Subcutaneous abdominal adipose tissue (tissue), 5 donors: ENCODE measurements around the gene DIO3.

ENCODE experiments used
- H3K27ac ChIP-seq: one replicate; pipeline ENCODE4 v1.7.0; 2013; ENCODE audit warnings: low read depth, mild to moderate bottlenecking, inconsistent platforms, low read length, moderate library complexity
- H3K27me3 ChIP-seq, 5 donors: one replicate each; pipeline ENCODE4 v1.7.0; 2013; ENCODE audit warnings: low read length in 5 of 5, inconsistent platforms in 1 of 5; ENCODE audit not compliant: control insufficient read depth in 5 of 5, insufficient read depth in 4 of 5
- H3K36me3 ChIP-seq, 5 donors: one replicate each; pipeline ENCODE4 v1.7.0; 2013; ENCODE audit warnings: low read length in 5 of 5; ENCODE audit not compliant: control insufficient read depth in 5 of 5, insufficient read depth in 5 of 5
- H3K4me1 ChIP-seq, 5 donors: one replicate each; pipeline ENCODE4 v1.7.0; 2013; ENCODE audit warnings: low read length in 5 of 5, mild to moderate bottlenecking in 3 of 5, moderate library complexity in 1 of 5; ENCODE audit not compliant: control insufficient read depth in 5 of 5, insufficient read depth in 5 of 5
- H3K4me3 ChIP-seq, 5 donors: one replicate each; pipeline ENCODE4 v1.7.0; 2013; ENCODE audit warnings: low read length in 5 of 5, low read depth in 1 of 5
- H3K9ac ChIP-seq, 5 donors: one replicate each; pipeline ENCODE4 v1.7.0; 2013; ENCODE audit warnings: low read length in 5 of 5, mild to moderate bottlenecking in 4 of 5, moderate library complexity in 3 of 5
- H3K9me3 ChIP-seq, 5 donors: one replicate each; pipeline ENCODE4 v1.7.0; 2013; ENCODE audit warnings: low read length in 5 of 5; ENCODE audit not compliant: control insufficient read depth in 5 of 5
- donor health status: healthy.
- donor health status: healthy.
- donor health status: healthy.
- donor health status: healthy.
- donor health status: healthy.

Gene DIO3

DNA sequence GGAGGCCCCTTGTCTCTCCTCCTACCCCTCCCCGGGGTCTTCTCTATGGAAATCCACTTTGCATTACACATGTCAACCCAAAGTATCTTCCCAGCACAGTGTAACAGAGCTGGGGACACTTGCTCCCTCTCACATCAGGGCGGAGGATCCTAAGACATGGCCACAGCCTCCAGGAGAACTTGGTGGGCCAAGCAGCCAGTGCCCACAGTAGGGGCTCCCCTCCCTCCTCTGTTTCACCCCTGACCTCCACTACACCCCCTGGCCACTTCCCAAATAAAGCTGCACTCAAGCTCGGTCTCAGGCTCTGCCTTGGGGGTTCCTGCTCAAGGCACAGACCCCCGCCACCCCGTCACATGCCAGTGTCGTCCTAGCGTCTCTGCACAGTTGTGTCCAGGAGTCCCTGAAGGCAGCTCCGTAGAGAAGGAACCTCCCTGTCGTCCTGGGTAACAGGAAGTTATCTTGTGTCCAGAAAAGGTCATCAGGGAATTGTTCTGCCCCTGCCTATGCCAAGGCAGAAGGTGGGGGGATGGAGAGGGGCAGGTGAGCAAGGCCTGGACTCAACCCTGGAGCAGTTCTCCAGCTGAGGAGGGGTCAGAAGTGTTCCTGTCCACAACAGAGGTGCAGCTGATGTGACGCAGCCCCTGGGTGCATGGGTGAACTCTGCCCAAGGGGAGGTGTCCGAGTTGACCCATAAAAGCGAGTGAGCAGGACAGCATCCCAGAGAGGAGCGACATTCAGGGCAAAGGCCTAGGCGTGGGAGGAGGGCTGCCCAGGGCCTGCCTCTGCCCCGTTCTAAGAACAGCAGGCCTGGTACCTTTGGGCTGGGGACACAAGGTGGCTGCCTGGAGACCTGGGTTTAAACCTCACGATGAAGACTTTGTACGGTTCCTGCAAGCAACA, 25.5 kb downstream of the DIO3 start:
- H3K4me1 ChIP-seq, result peaks cover 1 to 13% (median 9%) of the 10 kb centered on the region in 5 donors
- H3K9ac ChIP-seq, result no peak overlapping the region
- peaks cover 0 to 3% (median 0%) of the 10 kb centered on the region in 5 donors for H3K9me3 ChIP-seq
- H3K27ac ChIP-seq, result no peak overlapping the region
- H3K27me3 ChIP-seq, result peaks cover 0 to 14% (median 9%) of the 10 kb centered on the region in 5 donors
- H3K4me3 ChIP-seq, result no peak overlapping the region
- no peaks in the 10 kb centered on the region for H3K36me3 ChIP-seq

- H3K27me3 ChIP-seq, result peaks cover 0 to 14% (median 9%) of the 10 kb centered on the region in 5 donors
- no peak overlapping the region for H3K9ac ChIP-seq
- H3K4me3 ChIP-seq, result no peak overlapping the region
- no peaks in the 10 kb centered on the region for H3K36me3 ChIP-seq
- H3K9me3 ChIP-seq, result peaks cover 0 to 3% (median 0%) of the 10 kb centered on the region in 5 donors
- H3K4me1 ChIP-seq, result peaks cover 1 to 13% (median 9%) of the 10 kb centered on the region in 5 donors
- no peak overlapping the region for H3K27ac ChIP-seq
Measured at GRCh38 chr14:101587441-101587911, 26.2 kb downstream of the DIO3 start.

- H3K9ac ChIP-seq, result no peak overlapping the region
- no peak overlapping the region for H3K4me3 ChIP-seq
- H3K4me1 ChIP-seq, result peaks cover 1 to 13% (median 9%) of the 10 kb centered on the region in 5 donors
- no peaks in the 10 kb centered on the region for H3K36me3 ChIP-seq
- H3K27me3 ChIP-seq, result peaks cover 0 to 14% (median 7%) of the 10 kb centered on the region in 5 donors
- H3K27ac ChIP-seq, result no peak overlapping the region
- H3K9me3 ChIP-seq, result peaks cover 0 to 3% (median 0%) of the 10 kb centered on the region in 5 donors
Measured at GRCh38 chr14:101588286-101588975, 27.1 kb downstream of the DIO3 start.

DNA sequence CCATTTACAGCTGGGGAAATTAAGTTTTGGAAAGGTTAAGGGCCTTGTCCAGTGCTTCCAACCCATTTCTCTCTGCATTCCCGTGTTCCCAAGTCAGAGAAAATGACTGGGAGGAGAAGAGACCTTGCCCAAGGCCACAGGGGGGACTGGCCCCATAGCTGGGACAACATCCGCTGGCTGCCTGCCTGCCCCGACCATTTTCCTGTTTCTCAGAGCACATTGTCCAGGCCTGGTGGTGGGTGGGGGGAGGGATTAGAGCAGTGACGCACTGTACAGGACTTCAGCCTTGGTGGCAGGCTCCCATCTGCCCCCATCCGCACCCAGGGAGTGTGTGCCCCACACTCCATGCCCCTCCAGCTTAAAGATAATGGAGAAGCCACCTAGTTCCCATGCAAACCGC, 27.7 kb downstream of the DIO3 start:
- Histone ChIP-seq H3K27ac (no peak overlapping the region), H3K9ac (no peak overlapping the region), H3K27me3 (peaks cover 0 to 14% (median 6%) of the 10 kb centered on the region in 5 donors), H3K4me1 (peaks cover 1 to 9% (median 6%) of the 10 kb centered on the region in 5 donors), H3K9me3 (peaks cover 0 to 3% (median 0%) of the 10 kb centered on the region in 5 donors), H3K4me3 (no peak overlapping the region), H3K36me3 (no peaks in the 10 kb centered on the region)

DNA sequence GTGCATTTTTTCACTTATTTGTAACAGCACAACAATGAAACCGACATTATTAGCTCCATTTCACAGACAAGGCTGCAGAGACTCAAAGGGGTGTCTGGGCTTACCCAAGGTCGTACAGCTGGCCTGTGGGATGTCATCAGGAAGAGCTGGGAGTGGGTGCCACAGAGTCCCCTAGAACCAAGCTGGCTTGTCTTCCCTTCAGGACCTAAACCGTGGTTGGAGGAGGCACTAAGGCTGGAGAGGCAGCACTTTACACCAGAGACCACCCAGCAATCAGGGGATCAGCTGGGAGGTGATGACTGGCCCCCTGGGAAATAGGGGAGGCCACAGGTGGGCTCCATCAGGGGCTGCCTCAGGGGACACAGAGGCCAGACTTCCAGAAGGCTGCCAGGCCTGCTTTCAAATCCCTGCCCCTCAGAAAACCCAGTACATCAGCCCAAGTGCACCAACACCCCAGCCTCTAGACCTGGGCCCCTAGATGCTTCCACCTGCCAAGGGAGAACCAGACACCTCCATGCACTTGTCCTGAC, 28.3 kb downstream of the DIO3 start:
- Histone ChIP-seq H3K4me1 (peaks cover under 1 to 4% (median 1%) of the 10 kb centered on the region in 5 donors), H3K27me3 (peaks cover 0 to 14% (median 6%) of the 10 kb centered on the region in 5 donors), H3K36me3 (no peaks in the 10 kb centered on the region), H3K27ac (no peak overlapping the region), H3K9ac (no peak overlapping the region), H3K4me3 (no peak overlapping the region), H3K9me3 (peaks cover 0 to 3% (median 0%) of the 10 kb centered on the region in 5 donors)

DNA sequence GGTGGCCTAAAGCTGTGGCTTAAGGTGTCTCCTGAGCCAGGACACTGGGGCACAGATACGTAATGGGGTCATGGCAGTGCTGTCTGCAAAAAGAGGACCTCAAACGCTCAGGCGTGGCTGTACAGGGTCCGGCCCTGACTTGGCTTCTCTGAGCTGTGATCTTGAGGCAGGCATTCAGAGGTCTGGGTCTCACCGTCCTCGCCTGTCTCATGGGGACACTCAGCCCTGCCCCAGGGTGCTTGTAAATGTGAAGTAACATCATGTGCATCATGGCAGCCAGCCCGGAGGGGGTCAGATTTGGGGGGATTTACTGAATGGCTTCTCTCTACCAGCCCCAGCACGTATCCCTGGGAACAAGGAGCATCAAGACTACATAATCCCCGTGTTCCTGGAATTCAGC, 28.8 kb downstream of the DIO3 start:
- H3K9me3 ChIP-seq, result peaks cover 0 to 3% (median 0%) of the 10 kb centered on the region in 5 donors
- H3K4me1 ChIP-seq, result peaks cover 0 to 2% (median 1%) of the 10 kb centered on the region in 5 donors
- no peak overlapping the region for H3K4me3 ChIP-seq
- H3K9ac ChIP-seq, result no peak overlapping the region
- H3K27ac ChIP-seq, result no peak overlapping the region
- peaks cover 0 to 14% (median 6%) of the 10 kb centered on the region in 5 donors for H3K27me3 ChIP-seq
- no peaks in the 10 kb centered on the region for H3K36me3 ChIP-seq

- H3K9me3 ChIP-seq, result peaks cover 0 to 3% (median 0%) of the 10 kb centered on the region in 5 donors
- no peak overlapping the region for H3K27ac ChIP-seq
- no peaks in the 10 kb centered on the region for H3K36me3 ChIP-seq
- H3K4me1 ChIP-seq, result peaks cover 0 to 2% (median 0%) of the 10 kb centered on the region in 5 donors
- H3K9ac ChIP-seq, result no peak overlapping the region
- peaks cover 0 to 14% (median 3%) of the 10 kb centered on the region in 5 donors for H3K27me3 ChIP-seq
- no peak overlapping the region for H3K4me3 ChIP-seq
Measured at GRCh38 chr14:101590616-101591015, 29.3 kb downstream of the DIO3 start.

DNA sequence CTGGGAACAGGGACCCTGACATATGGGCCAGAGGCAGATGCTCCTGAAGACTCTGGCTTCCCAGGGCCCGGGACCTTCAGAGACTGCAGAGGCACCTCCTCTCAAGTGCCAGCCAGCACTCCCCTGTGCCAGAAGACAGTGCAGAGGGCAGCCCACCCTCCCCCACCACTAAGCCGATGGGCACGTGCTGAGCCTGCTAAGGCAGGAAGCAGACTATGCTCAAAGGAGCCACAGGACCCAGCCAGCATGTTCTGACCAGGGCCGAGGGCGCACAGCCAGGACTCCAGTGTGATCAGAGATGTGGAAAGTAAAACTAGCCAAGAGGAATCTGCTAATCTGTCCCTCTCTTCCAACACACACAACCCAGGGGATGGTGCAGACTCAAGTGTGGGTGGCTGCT, 29.8 kb downstream of the DIO3 start:
- no peak overlapping the region for H3K27ac ChIP-seq
- H3K9me3 ChIP-seq, result peaks cover 0 to 3% (median 0%) of the 10 kb centered on the region in 5 donors
- no peaks in the 10 kb centered on the region for H3K36me3 ChIP-seq
- H3K27me3 ChIP-seq, result peaks cover 0 to 14% (median 3%) of the 10 kb centered on the region in 5 donors
- H3K4me3 ChIP-seq, result no peak overlapping the region
- peaks cover 0 to 1% (median 0%) of the 10 kb centered on the region in 5 donors for H3K4me1 ChIP-seq
- H3K9ac ChIP-seq, result no peak overlapping the region

- Histone ChIP-seq H3K27ac (no peak overlapping the region), H3K36me3 (no peaks in the 10 kb centered on the region), H3K4me3 (no peak overlapping the region), H3K9ac (no peak overlapping the region), H3K4me1 (peaks cover 0 to 5% (median 2%) of the 10 kb centered on the region in 5 donors), H3K9me3 (peaks cover 0 to 3% (median 0%) of the 10 kb centered on the region in 5 donors), H3K27me3 (peaks cover 0 to 12% (median 3%) of the 10 kb centered on the region in 5 donors)
Measured at GRCh38 chr14:101591582-101591981, 30.3 kb downstream of the DIO3 start.
